ENCODE data around the gene CAV3. TPM values are rescaled to one million over a fixed set of nuclear protein-coding genes. Genes with fewer than 3 reads are reported as not detected.

Gene CAV3
- total and polyA plus RNA-seq, 2 donors (not counting 3 experiments of a cell fraction or from before 2014, with no cell fraction given): not detected

- intact Hi-C loops (cut with micrococcal nuclease) (no loop called here), dilution Hi-C loops (cut with MboI; ENCODE audit: extremely low pct_ligation_motif_present, low sequenced_read_pairs) (no loop called here)
- Histone ChIP-seq H3K4me2 (ENCODE audit: insufficient read depth, low read length) (no peak overlapping the region), H3K9me3 (replicated peaks; ENCODE audit: control insufficient read depth, insufficient read depth, low read length) (no peaks in the 10 kb centered on the region), H3K79me2 (ENCODE audit: control insufficient read depth, insufficient read depth, low read length) (no peaks in the 10 kb centered on the region), H3K27ac (ENCODE audit: insufficient read depth, low read depth, low read length) (no peak overlapping the region), H3K36me3 (ENCODE audit: control insufficient read depth in 2 of 2, extremely low read depth in 1 of 2, insufficient read depth in 2 of 2, low read length in 2 of 2) (no peaks in the 10 kb centered on the region), H3K4me3 (replicated peaks in 1 of 3; ENCODE audit: insufficient read depth in 1 of 3, low read depth in 1 of 3, low read length in 3 of 3) (no peak overlapping the region), H4K20me1 (replicated peaks; ENCODE audit: control insufficient read depth, extremely low read depth, insufficient read depth, low read length) (no peaks in the 10 kb centered on the region), H3K27me3 (ENCODE audit: control insufficient read depth in 2 of 2, insufficient read depth in 2 of 2, low read length in 2 of 2) (no peaks in the 10 kb centered on the region), H3K9ac (replicated peaks; ENCODE audit: extremely low read depth, insufficient read depth, low read length) (no peak overlapping the region), H2AFZ (ENCODE audit: low read depth, low read length) (no peak overlapping the region), H3K4me1 (ENCODE audit: control insufficient read depth, extremely low read depth, insufficient read depth, low read length) (no peaks in the 10 kb centered on the region), H3K9me1 (replicated peaks; ENCODE audit: control insufficient read depth, extremely low read depth, insufficient read depth, low read length) (no peaks in the 10 kb centered on the region)
- no peak for TF ChIP-seq POLR2AphosphoS5 (IDR thresholded peaks at IDR 0.05; ENCODE audit: insufficient read depth, low read depth, low read length)
- no peak for TF ChIP-seq CTCF (IDR thresholded peaks at IDR 0.05; ENCODE audit: extremely low read depth in 1 of 2, insufficient read depth in 1 of 2, low read depth in 1 of 2, low read length in 2 of 2)
- TF ChIP-seq EZH2 (IDR thresholded peaks at IDR 0.05; ENCODE audit: borderline replicate concordance, low read depth, low read length, severe bottlenecking): no peak
- no peak for TF ChIP-seq FOS (IDR thresholded peaks at IDR 0.05; ENCODE audit: borderline replicate concordance, insufficient read depth, low read length)
- no peak for TF ChIP-seq MYC (IDR thresholded peaks at IDR 0.05; ENCODE audit: low read depth, low read length)
- TF ChIP-seq JUN (IDR thresholded peaks at IDR 0.05; ENCODE audit: borderline replicate concordance, insufficient read depth, insufficient read length, low read depth): no peak
- TF ChIP-seq, protein P1, sequence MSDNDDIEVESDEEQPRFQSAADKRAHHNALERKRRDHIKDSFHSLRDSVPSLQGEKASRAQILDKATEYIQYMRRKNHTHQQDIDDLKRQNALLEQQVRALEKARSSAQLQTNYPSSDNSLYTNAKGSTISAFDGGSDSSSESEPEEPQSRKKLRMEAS (IDR thresholded peaks at IDR 0.05; ENCODE audit: insufficient read depth, insufficient read length): no peak
- TF ChIP-seq POLR2A (IDR thresholded peaks at IDR 0.05; ENCODE audit: low read depth, low read length): no peak
- no peak for TF ChIP-seq GATA2 (IDR thresholded peaks at IDR 0.05; ENCODE audit: insufficient read depth, insufficient read length, low read depth, low read length)
- BruUV-seq (replicated peaks): no TSS peak
- CTCF ChIA-PET: no interaction called here
- FAIRE-seq (no peak), DNase-seq (ENCODE audit: low read depth, low spot score) (no peak)
- POLR2A ChIA-PET: no interaction called here
These were observed 706 bp downstream of the CAV3 start for GRCh38 chr3:8734137-8734878.
